HT-29 (cell line): Measurements from ENCODE around the gene SLC2A13. TPM values are rescaled to one million over a fixed set of nuclear protein-coding genes. Genes with fewer than 3 reads are reported as not detected.
"Not testable (repeated sequence)": the region's sequence is repeated elsewhere in the genome, so short reads cannot be mapped to it uniquely, and the experiment has no call there.

Source experiments
- DNase-seq: peaks from one replicate; pipeline ENCODE4 v3.0.0-alpha.2; 2015; ENCODE audit warnings: low spot score
- total RNA-seq: library from RNA; depleted of rRNA; stranded (reverse); fragments of >200 nt; shearing (Covaris generic); gene quantifications from 2 replicates; pipeline ENCODE4 v1.2.3, GENCODE V29; 2014

SLC2A13 gene
- total RNA-seq, 1 experiment from 2014 or later = 3.2 TPM

DNA sequence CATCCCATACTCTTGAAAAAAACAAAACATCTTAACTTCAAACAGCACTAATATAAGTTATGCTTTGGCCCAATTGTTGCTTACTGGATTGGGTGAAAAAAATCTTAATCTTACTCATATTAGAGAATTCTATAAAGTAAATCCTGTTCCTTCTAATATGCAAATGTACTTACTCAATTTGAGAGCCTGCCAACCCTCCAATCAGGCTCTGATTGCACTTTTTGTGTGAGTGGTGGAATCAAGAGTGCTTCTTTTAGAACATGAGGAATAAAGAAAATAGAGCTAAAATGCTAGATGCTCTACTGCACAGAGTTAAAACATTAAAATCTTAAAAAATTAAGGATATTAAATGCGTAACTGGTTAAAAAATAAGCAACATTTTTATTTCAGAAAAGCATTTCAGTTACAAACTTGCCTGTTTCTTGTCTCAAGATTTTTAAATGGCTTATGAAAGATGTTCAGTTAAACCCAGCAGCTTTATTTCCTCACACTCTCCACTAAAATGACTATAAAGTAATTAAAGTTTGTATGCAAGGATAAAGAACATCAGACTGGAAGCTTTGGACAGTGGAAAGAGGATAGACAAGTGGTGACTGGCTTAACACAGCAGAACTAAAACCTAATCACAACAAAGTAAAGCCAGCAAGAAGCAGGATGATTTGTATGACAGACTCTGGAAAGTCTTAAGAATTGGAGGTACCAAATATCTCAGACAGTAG, 177.5 kb downstream of the SLC2A13 start:
- DNase-seq = no peak

DNA sequence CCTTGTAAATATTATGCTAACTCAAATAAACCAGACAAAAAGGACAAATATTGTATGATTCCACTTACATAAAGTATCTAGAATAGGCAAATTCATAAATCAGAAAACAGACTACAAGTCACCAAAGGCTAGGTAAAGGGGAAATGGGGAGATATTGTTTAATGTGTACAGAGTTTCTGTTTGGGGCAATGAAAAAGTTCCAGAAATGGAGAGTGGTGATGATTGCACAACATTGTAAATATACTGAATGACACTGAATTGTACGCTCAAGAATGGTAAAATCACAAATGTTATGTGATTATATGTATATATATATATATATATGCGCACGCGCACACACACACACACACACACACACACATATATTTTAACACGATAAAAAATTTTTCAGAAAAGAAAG, 182.5 kb downstream of the SLC2A13 start:
- DNase-seq = no peak

DNA sequence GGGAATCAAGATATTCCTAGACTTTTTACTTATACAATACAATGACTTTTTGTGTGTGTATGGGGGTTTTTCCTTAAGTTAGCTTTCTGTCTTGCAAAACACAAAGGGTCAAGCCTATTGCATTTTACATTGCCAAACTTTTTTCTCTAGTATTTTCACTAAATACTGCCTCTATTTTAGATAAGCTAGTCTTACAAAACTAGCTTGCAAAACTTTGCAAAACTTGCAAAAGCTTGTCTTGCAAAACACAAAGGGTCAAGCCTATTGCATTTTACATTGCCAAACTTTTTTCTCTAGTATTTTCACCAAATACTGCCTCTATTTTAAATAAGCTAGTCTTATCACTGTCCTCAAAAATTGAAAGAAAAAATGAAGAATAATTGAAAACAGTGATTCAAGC, 183.3 kb downstream of the SLC2A13 start:
- DNase-seq = not testable (repeated sequence)

DNA sequence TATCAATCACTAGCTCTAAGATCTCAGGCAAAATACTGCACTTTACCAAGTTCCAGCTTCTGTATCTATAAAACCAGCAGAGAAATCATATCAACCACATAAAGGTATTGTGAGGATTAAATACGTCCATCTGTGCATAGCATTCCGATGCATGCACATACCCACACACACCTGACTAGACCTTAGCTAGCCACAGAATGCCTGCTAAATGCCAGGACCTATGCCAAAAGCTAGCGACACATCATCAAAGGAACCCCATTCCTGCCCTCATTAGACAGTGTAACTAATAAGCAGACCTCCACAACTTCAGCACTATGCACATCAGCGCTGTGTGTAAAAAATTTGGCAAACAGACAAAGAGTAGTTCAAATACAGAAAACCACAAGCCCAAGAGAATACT, 185.2 kb downstream of the SLC2A13 start:
- DNase-seq = no peak

DNA sequence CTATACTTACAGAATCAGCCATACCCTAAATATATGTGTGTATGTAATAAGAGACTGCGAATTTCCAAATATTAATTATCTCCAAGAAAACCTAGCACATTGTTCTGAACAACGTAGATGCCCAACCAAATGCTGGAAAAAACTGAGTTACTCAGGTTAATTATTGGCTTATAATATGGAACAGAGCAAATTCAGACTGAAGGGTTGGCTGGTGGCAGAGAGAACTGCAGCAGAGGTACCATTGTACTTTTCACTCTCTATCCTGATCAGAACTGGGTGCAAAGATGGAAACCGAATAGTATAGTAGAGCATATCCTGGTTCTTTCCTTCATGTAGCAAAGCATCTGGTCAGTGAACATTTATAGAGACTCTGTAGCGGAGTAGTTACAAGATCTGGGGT, 185.7 kb downstream of the SLC2A13 start:
- no peak for DNase-seq

DNA sequence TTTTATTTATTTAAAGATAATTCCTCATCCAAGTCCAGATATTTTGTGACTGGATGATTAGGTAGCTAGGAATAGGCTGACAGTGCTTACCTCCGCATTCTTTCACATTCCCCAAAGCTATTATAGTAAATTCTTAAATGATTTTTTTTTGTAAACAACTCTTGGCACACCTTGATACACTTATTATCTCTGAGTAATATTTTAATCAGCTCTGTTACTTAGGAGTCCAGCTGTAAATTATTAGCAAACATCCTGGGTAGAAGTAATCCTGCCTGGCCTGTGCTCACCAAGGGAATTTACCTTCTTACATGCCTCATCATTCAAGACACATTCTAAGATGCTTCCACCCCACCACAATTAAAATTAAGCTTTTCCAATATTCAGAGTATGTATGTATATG, 186.1 kb downstream of the SLC2A13 start:
- DNase-seq = no peak

DNA sequence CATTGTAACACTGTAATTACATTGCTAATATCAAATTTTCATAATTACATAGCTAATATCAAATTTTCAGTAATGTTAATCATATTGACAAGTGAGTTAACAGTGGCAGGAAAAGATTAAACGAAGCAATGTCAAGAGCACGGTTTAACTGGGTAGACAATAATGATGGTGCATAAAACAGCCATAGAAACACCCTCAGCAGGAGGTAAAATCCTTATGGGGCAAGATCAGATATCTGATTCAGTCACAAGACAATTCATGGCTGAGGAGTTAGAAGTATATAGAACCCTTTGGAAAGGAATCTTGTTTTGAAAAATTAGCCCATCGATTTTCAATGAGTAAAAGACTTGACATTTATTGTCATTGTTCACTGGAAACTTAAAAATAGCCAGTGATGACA, 190.6 kb downstream of the SLC2A13 start:
- no peak for DNase-seq

DNA sequence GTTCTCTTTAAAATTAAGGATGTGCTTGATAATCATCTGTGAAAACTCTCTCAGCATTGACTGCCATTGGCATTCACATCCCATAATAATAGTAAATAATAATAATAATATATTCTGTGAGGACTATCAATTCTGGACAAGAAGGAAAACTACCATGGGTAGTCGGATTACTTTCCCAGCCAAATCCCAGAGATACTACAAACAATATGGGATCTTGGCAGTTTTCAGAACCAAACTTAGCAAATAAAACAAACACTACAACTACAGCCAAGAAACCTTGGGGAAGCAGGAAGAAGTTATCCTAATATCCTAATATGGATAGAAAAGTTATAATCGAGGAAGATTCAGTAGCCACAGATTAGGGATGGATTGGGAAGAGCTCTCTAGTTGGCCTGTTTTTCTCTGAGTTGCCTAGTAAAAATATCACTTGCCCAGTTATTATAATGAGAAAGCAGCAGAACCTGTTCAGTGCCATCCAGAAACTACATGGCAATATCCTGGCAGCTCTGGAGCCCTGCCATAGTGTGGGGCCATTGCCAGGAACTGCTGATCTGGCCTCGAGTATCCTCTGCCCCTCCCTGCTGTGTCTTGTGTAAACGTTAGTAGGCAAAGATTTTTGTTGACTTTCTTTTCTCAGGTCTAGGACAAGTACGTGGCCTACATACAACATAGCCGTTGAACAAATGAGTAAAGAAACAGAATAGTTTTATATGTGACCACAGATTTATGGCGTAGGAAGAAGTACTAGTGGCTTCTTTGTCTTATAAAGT, 193.5 kb downstream of the SLC2A13 start:
- DNase-seq = peak; percentile 52

DNA sequence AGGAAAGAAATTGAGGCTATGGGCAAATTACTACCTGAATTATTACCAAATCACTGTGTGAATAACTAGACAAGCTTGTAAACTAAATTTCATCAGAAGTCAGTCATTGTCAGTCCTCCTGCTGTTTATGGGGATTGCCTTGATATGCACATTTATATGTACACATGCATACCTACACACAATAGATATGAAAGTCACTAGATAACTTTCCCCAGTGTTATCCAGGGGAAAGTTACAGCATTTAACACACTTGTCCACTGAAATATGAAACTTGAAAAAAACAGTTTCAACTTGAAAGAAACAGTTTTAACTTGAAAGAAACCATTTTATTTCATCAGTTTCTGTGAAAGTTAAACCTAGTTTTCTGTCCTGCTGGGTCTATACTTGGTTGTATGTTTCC, 199.6 kb downstream of the SLC2A13 start:
- no peak for DNase-seq

DNA sequence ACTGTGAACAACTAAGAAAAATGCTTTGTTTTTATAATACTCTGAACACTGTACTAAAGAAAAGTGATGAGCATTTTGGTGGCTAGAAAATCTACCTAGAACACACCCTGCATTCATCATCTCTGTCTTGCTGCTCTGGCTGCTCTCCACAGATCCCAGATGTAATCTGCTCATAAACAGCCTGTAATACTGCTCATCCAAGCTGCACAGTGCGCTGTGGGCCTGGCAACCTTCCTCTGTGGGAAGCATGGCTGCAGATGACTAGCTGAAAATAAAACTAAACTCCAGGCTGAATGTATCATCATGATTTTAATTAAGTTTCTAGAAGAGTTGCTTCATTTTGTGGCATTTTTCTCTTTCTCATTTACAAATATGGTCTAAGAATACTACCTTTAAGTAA, 200.7 kb downstream of the SLC2A13 start:
- no peak for DNase-seq

DNA sequence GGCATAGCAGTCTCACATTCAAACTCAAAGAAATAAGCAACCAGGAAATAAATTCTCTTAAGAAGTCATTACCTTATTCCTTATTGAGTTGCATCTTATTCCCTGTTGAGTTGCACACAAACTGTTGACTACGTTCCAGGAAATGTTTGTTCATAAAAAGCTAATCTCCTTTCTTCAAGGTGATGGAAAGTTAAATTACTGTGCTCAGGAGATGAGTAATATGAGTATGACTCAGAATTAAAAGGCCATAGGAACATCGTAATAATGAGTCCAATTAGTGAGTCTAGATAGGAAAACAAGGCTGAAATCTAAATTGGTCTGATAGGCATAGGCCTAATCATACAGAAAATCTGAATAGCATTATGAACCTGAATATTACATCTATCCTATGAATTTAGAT, 203.1 kb downstream of the SLC2A13 start:
- no peak for DNase-seq

DNA sequence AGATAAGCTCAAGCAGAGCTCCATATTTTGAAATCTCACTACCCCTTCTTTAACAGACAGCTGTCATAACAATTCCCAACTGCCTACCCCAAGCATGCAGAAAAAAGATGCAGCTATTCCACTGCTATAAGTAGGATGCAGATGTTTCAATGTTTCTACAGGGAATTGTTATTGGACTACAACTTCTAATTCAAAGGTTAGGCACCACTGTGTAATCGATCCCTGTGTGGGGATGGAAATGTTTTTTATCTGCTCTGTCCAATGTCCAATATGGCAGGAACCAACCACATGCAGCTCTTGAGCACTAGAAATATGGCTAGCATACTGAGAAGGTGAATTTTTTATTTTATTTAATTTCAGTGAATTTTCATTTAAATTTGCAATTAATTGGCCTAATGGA, 208.6 kb downstream of the SLC2A13 start:
- DNase-seq = no peak

DNA sequence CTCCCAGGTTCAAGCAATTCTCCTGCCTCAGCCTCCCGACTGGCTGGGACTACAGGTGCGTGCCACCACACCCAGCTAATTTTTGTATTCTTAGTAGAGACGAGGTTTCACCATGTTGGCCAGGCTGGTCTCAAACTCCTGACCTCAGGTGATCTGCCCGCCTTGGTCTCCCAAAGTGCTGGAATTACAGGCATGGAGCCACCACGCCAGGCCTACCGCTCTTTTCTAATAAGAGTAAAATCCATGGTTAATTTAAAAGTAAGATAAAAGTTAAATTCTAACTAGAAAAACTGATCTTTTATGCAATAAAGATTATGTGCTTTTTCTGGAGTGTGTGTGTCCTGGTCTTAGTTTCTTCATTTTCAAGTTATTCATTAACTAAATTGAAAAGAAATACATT, 212.5 kb downstream of the SLC2A13 start:
- DNase-seq = not testable (repeated sequence)

DNA sequence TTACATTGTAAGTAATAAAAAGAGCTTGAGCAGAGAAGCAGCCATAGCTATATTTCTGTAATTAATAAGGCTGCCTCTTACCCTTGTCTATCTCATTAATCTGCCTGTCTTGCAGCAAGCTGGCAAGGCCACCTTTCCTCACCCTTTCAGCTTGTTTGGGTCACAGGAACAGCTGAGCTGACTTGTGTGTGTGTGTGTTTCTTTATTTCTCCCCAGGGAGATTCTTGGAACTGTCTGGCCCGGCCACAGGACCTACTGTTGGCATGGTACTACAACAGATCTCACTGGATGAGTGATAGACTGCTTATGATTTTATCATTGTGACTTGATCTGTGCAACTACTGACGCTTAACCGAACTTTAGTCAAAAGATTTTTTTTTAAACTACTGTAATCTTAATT, 213.7 kb downstream of the SLC2A13 start:
- DNase-seq = no peak

DNA sequence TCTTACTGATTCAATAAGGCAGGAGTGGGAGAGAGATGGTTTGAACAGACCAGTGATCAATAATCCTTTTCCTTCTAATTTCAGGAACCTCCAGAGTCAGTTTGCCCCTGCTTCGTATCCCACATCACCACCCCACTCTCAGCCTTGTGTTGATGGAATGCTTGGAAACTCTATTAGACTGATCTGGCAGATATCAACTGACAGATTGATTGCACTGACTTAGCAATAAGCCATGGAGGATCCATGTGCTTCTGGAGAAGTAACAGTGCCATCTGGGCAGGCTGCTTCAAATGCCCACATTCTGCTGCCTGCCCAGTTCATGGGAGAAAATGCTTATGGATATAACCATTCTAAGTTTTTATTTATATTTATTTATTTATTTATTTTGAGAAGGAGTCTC, 218.0 kb downstream of the SLC2A13 start:
- no peak for DNase-seq

DNA sequence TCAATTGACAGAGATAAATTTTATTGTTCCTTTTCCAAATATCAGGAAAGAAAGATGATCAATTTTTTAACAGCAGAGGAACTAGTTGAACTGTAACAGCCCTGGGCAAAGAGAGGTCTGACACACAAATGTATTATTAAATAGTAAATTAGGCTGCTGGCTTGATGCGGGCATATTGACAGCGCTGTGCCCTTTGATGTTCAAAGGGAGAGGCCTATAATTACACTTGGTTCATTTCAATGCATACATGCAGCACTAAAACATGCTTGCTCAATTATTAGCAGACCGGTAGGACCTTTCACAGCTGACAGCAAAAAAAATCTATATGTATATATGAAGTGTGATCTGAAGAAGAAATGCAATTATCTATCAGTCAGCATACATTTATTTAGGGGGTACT, 219.8 kb downstream of the SLC2A13 start:
- no peak for DNase-seq

DNA sequence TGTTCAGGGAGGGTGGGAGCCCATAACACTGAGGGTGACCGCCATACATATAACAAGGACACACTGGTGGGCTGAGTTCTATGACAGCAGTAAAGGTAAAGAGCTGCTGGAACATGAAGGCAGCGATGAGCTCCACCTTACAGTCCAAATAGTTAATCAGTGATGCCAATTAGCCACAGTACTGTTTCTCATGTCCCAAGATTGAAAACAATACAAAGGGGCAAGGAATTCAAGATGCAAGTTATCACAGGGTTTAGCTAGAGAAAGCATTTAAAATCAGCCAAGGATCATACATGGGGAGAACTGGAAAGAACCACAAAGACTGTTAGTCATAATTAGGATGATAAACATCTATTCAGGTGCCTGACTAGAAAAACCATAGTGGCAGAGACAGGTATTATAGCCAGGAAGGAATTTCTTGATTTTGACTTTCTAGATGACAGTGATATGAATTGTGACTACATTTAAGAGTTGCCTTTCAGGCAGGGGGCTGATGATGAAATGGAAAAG, 221.2 kb downstream of the SLC2A13 start:
- no peak for DNase-seq

DNA sequence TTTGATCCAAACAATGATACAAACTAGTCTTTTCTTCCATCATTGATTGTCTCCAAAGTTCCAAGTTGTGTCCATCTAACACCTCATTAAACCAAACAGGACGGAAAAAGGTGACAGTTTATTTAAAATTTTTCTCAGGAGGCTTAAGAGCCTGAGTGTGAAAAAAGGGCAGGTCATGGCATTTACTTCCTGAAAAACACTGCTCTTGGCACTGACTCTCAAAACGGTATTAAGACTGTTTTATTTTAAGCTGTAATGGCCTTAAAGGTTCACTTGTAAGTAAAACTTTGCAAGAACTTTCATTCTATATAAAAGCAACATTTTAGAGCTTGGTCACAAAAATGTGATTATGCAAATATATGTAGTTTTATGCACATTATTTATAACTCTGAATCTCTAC, 222.5 kb downstream of the SLC2A13 start:
- no peak for DNase-seq

DNA sequence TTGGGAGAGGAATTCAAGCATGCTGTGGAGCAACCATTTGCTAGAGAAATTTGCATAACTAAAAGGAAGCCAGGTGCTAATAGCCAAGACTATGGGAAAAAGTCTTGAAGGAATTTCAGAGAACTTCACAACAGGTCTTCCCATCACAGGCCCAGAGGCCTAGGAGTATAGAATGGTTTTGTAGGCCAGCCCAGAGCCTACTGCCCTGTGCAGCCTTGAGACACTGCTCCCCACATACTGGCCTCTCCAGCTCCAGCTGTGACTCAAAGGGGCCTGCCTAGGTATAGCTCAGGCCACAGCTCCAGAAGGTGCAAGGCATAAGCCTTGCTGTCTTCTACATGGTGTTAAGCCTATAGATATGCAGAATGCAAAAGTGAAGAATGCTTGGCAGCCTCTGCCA, 227.1 kb downstream of the SLC2A13 start:
- DNase-seq = no peak

DNA sequence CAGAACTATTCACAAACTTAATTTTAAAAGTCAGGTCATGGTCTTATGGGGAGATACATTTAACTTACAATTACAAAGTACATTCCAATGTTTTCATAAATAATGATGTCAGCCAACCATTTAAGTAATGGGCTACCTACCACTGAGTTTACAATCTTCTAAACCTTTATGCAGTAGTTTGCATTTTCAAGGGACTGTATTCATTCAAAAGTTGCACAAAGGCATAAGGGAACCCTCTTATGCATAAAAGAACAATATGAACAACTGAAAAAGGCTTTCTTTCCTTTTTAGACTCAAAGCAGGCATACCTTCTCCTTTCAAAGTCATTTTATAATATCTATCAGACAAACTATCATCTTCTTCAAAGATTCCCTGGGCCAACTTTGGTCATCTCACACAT, 230.2 kb downstream of the SLC2A13 start:
- no peak for DNase-seq

DNA sequence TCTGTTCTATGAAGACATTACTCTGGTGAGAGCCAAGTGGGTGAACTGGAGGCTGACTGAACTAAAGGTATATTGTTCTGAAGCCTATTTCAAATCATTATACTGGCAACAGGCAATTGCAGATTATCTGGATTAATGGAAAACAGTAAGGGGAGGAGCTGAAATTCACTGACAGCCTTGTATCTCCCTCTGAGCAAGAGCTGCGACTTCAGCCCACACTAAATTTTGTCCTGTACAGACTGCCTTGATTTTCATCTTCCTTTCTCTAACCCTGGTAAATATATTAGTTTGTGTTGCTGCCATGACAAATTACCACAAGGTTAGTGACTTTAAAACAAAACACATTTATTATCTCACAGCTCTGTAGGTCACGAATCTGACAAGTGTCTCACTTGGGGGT, 231.1 kb downstream of the SLC2A13 start:
- no peak for DNase-seq

DNA sequence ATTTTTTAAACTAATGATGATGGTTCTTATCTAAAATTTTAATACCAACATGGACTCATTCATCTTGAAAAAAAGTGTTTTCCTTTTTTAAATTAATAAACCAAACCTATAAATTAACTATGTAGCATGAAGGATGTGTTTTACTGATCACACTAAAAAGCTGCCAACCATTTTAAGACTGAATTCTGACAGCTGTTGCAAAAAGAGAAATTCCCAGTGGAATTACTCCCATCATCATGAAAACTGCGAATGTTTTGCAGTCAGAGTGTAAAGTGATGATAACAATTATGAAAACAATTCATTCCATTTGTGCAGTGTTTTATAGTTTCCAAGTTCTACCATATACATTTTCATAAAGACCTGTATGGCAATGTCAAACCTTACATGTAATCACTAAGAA, 232.8 kb downstream of the SLC2A13 start:
- DNase-seq = no peak

DNA sequence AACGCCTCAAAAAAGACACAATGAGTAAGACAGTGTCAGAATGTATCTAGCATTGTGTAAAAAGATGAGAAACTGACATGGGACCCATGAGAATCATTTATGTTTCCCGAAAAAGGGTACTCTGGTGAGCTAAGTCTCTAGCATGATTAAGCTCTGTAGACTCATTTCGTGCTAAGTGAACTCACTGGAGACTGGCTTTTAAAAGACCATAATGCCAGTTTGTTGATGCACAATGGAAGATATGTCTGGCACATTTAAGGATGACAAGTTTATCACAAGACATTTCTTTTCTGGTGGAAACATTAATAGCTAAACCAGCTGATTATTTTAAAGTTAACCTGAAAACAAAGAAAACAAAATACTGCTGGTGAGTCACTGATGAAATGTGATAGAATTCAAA, 233.5 kb downstream of the SLC2A13 start:
- no peak for DNase-seq
